LNCAP (cell line): Measurements from ENCODE around the gene EDN2.

Source experiments
- TF ChIP-seq, protein P1 (sequence below): fragments of 450-650 bp; IDR thresholded peaks from 2 replicates; pipeline ENCODE4 v1.5.1; 2017; ENCODE audit warnings: mild to moderate bottlenecking

The EDN2 gene

DNA sequence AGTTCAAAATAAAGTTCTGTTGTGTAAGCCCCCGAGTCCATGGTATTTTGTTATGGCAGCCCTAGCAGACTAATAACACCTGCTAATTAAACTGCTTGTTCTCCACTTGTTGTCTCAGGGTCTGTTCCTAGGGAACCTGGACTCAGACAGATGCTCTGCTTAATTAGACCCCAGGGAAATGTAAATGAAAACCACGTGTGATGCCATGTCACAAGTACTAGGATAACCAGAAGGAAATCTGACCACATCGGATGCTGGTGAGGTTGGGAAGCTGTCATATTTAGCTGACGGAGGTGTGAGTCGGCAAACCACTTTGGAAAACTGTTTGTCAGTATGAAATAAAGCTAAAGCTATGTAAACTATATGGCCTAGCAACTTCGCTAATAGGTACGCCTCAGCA is 19.6 kb downstream of the EDN2 start:
- TF ChIP-seq, protein P1, sequence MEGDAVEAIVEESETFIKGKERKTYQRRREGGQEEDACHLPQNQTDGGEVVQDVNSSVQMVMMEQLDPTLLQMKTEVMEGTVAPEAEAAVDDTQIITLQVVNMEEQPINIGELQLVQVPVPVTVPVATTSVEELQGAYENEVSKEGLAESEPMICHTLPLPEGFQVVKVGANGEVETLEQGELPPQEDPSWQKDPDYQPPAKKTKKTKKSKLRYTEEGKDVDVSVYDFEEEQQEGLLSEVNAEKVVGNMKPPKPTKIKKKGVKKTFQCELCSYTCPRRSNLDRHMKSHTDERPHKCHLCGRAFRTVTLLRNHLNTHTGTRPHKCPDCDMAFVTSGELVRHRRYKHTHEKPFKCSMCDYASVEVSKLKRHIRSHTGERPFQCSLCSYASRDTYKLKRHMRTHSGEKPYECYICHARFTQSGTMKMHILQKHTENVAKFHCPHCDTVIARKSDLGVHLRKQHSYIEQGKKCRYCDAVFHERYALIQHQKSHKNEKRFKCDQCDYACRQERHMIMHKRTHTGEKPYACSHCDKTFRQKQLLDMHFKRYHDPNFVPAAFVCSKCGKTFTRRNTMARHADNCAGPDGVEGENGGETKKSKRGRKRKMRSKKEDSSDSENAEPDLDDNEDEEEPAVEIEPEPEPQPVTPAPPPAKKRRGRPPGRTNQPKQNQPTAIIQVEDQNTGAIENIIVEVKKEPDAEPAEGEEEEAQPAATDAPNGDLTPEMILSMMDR, result no peak

DNA sequence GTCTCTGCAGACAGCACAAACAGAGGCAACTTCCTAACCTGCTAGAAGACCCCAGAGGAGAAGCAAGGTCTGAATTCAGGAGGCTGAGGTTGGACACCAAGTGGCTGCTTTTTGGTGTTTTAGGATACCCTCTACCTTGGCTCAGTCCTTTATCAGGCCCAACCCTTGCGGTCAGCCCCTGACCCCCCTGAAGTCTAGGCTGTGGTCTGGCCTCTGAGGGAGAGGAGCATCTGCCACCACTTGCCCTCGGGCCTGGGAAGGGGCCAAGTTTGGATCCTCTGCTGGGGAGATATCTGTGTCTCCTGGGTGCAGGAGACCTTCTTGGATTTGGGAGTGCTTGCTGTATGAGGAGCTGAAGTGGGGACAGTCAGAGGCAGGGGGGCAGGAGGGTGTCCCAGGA is 21.0 kb downstream of the EDN2 start:
- TF ChIP-seq, protein P1, result no peak

DNA sequence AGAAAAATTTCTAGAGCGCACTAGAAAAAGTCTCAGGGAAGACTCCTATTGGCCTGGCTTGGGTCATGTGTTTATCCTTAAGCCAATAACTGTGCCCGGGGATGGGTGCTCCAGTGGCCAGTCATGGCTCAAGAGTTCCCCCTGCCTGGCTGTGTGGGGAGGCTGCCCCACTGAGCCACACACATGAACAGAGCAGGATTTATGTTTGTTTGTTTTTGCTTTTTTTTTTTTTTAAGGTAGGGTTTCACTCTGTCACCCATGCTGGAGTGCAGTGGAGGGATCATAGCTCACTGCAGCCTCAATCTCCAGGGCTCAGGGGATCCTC is 21.8 kb downstream of the EDN2 start:
- TF ChIP-seq, protein P1, result no peak

DNA sequence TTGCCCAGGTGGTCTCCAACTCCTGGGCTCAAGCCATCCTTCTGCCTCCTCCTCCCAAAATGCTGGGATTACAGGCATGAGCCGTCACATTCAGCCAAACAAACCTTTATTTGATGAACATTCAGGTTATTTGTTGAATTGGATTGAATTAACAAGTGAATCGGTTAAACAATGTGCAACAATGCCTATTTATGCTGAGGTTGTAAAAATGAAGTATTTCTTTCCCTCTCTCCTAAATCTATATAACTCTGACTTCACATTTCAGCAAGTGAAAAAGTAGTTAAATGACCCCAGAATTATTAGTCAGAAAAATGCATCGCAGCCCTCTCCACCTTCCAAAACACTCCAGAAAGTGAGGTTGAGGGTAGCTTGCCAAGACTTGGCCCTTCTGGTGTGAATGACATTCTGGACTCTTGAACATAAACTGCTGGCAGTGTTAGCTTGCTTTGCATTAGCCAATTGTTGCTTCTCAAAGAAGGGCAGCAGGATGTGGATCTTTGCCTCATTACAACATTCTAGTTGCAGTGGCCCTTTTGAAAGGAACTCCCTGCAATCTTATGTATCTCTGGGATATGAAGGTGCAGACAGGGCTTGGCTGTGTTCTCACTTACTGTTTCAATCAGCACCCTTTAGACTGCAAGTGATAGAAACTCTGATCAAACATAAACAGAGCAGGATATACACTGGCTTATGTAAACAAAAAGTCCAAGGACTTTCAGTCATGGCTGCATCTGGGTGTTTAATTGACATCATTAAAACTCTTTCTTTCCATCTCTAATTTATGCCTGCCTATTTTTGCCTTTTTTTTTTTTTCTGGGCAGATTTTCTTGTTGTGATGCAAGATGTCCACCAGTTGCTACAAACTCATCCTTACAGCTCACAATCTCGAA is 22.4 kb downstream of the EDN2 start:
- TF ChIP-seq, protein P1, result no peak

DNA sequence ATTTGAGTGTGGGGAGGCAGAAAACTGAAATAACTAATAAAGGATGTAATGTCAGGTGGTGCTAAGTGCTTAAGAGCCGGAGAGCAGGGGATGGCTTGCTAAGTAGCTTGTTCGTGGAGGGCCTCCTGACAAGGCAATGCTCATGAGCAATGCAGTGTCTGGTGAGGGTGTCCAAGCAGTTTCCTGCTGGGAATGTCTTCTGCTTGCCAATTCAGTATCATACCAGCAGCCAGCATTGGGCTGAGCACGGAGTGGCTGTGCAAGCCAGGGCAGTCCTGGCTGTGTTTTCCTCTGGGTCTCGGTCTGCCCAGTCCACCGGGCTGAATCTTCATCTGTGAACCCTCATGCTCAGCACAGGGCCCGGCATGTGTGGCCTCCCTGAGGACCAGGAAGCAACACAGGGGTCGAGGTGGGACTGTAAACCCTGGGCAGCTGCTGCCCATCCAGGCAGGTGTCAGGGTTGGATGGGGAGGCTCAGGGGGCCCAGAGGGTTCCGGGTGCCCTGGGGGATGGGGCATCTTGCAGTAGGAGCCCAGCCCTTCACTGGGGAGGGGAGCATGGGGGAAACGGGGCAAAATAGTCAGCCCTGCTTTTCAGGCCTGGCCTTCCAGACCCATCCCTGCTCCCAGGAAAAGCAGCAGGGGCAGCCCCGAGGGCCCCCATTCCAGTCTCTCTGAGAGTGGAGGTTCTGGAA is 27.5 kb downstream of the EDN2 start:
- TF ChIP-seq, protein P1, result no peak

DNA sequence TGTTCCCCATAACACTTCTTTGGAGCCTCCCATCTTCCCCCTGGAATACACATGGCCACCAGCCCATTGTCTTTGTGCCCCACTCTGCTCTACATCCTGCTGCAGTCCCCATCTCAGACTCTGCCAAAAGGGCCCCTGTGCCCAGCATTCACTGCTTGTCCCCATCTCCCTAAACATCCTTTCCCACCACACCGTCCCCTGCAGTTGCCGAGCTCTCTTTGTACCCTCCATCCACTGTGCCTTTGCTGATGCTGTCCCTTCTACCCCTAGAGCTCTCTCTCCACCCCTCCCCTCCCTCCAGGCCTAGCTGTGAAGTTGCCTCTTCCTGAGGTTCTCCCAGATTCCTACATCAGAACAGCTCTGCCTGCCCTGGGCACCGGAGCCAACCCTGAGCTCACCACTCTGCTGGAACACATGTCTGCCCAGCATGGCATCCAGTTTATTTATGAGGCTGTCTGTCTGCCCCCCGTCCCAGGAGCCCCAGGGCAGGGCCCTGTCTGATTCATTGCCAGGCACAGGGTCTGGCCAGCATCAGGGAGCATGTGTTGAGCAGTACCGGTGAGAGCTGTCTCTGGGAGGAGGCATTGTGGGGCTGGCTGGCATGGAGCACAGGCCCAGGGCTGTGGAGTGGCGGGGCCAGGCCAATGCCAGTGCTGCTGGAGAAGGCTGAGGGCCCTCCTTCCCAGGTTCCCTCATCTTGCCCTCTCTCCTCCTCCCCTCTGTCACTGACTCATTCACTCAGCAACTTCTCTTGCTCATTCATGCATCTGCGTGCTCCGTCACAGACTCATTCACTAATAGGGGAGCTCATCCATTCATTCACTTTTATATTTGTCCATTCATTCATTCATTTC is 28.8 kb downstream of the EDN2 start:
- TF ChIP-seq, protein P1, result no peak

DNA sequence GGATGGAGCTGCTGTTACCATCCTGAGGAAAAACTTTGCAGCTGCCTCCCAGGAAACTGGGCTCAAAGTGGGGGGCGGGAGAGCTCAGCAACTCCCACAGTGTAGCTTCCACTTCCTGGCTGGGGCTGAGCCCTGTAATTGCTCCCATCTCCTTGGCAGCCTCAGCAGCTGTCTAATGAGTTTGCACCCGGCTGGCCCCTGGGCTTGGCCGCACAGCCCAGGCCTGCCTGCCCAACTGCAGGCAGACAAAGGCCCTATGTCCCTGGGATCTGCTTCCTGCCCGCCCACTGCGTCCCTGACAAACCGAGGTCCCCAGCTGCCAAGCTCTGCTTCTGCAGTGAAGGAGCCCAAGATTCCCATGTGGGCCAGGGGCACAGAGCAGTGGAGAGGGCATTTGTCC is 30.1 kb downstream of the EDN2 start:
- TF ChIP-seq, protein P1, result no peak
